Upper lobe of left lung (tissue), 6 donors: Measurements from ENCODE around the gene TUBB3. TPM values are rescaled to one million over a fixed set of nuclear protein-coding genes. Genes with fewer than 3 reads are reported as not detected.

Source experiments
- ATAC-seq, 2 donors: fragments of 200-7000 bp; cut with Tn5 transposase; one replicate each; pipeline ENCODE4 v1.9.1; 2022; ENCODE audit warnings: mild to moderate bottlenecking in 2 of 2, moderate library complexity in 2 of 2; ENCODE audit not compliant: low FRiP score in 2 of 2
- DNase-seq, 2 donors: peaks; one replicate each; pipeline ENCODE4 v3.0.0-alpha.2; 2019 to 2020
- H3K27ac ChIP-seq, 4 donors: fragments of 200-600 bp; sonication (generic); one replicate each; pipeline ENCODE4 v1.5.1; 2016 to 2019
- H3K27me3 ChIP-seq, 4 donors: fragments of 200-600 bp; sonication (generic); one replicate each; pipeline ENCODE4 v1.5.1; 2017 to 2019
- H3K36me3 ChIP-seq, 4 donors: fragments of 200-600 bp; sonication (generic); one replicate each; pipeline ENCODE4 v1.5.1; 2016 to 2019
- H3K4me1 ChIP-seq, 4 donors: fragments of 200-600 bp; sonication (generic); one replicate each; pipeline ENCODE4 v1.5.1; 2018 to 2019
- H3K4me3 ChIP-seq, 4 donors: fragments of 200-600 bp; sonication (generic); one replicate each; pipeline ENCODE4 v1.5.1; 2017 to 2019; ENCODE audit warnings: mild to moderate bottlenecking in 2 of 4, moderate library complexity in 1 of 4
- H3K9me3 ChIP-seq, 4 donors: fragments of 200-600 bp; sonication (generic); one replicate each; pipeline ENCODE4 v1.5.1; 2018 to 2019
- CTCF ChIP-seq, 6 experiments: fragments of 450-650 bp in 4 of 6; fragments of 200-600 bp in 2 of 6; sonication (generic) in 2 of 6; IDR thresholded peaks; one replicate each; pipeline ENCODE4 v1.5.1; 2016 to 2019; ENCODE audit warnings: antibody characterized with exemption in 6 of 6
- EP300 ChIP-seq, 4 donors: sonication (generic); formaldehyde crosslinking; IDR thresholded peaks; one replicate each; pipeline ENCODE4 v1.5.1; 2017; ENCODE audit warnings: antibody characterized with exemption in 4 of 4, control low read depth in 2 of 4
- POLR2A ChIP-seq, 4 donors: fragments of 450-650 bp; IDR thresholded peaks; one replicate each; pipeline ENCODE4 v1.5.1; 2016 to 2017; ENCODE audit warnings: antibody characterized with exemption in 4 of 4, mild to moderate bottlenecking in 2 of 4
- POLR2AphosphoS5 ChIP-seq, 2 donors: sonication (generic); formaldehyde crosslinking; IDR thresholded peaks; one replicate each; pipeline ENCODE4 v1.5.1; 2017; ENCODE audit warnings: antibody characterized with exemption in 2 of 2
- WGBS, 2 donors: methylation state at CpG; one replicate each; pipeline ENCODE4 v1.1.5; 2017 to 2018; 5-methylcytosine and 5-hydroxymethylcytosine counted together
- total RNA-seq, 6 donors: library from RNA; depleted of rRNA in 4 of 6; stranded (reverse); fragments of >200 nt in 4 of 6; gene quantifications; one replicate each; pipeline versions ENCODE4 v1.1.0 to v1.2.1, GENCODE V29; 2016 to 2021
- donor health status: DM: no; HTN: no; CAD: no; lungs with moderate emphysema.
- donor health status: DM: no; HTN: yes; CAD: no; lungs with severe emphysema.

The TUBB3 gene
- total RNA-seq, 6 donors from 2014 or later = 0.33 to 9.2 (median 2.1) TPM; not detected in 1

DNA sequence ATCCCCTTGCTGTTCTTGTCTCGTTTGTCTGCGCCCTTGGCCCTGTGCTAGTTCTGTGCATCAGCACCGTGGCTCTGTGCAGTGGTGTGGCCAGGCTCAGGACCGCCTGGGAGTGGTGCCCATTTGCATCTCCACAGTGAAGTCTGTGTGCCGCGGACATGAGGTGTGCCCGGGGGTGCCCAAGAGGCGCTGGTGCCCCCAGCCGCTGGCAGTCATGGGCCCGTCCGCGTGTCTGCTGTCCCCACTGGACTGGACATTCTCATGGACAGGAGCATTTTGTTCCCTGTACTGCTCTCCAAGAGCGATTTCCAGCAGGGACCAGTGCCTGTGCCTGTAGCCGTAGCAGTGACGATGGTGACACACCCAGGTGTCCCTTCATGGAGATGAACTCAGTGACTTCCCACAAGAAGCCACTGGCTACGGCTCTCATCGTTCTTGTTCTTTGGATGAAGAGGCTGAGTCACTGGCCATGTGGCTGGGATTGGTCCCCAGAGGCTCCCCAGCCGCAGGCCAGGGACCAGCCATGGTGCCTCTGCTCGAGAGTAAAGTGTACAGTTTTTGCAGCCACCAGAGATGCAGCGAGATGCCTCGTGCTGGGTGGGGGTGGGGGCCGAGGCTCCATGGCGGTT lies 17.5 kb upstream of the TUBB3 start:
- H3K9me3 ChIP-seq = no peaks in the 10 kb centered on the region
- DNase-seq (no peak), ATAC-seq (no peak)
- H3K4me3 ChIP-seq = no peak overlapping the region
- peaks cover 13 to 80% (median 68%) of the 10 kb centered on the region in 4 donors for H3K36me3 ChIP-seq
- no peaks in the 10 kb centered on the region for H3K27me3 ChIP-seq
- no peak for TF ChIP-seq POLR2A (IDR thresholded peaks at IDR 0.05)
- no peak for TF ChIP-seq CTCF (IDR thresholded peaks at IDR 0.05)
- TF ChIP-seq EP300 (IDR thresholded peaks at IDR 0.05) = no peak
- no peak for TF ChIP-seq POLR2AphosphoS5 (IDR thresholded peaks at IDR 0.05)
- H3K4me1 ChIP-seq = peaks cover 0 to 7% (median 4%) of the 10 kb centered on the region in 4 donors
- WGBS, 2 donors = 97 to 100% methylated on average over 8 to 15 of the region's 23 CpGs
- no peak overlapping the region for H3K27ac ChIP-seq

DNA sequence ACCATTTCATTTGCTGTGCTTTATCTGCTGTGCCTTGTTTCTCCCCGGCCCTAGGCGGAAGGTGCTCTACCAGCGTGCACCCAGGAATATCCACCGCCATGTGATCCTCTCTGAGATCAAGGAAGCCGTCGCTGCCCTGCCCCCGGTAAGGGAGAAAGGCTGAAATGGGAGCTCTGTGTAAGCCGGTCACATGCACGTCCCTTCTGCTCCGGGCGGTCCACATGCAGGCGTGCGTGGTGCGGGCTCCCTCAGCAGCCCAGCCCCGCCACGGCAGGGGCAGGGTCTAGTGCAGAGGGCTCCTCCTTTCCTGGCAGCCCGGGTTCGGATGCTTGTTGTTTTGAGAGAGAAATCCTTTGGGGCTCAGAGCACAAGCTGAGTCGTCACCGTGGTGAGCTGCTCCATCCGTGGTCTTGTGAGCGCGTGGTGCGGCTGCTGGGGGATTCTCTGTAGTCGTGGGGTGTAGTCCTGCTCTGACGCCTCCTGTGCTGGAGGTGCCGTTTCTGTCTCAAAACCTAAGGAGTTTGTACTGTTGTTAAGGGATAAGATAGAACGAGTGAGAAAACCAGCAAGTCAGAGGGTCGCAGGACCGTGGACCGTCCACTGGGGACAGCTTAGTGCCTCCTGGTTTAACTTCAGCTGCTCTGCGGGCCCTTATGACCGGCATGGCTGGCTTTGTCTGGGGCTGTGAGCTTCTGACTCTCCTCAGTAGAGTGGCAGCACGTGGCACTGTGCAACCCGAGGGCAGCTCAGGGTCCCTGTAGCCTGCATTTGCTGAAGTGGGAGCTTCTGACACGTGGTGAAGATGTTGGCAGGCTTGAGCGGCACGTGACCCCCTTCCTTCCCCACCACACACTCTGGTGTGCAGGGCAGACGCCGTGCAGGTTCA lies 16.8 kb upstream of the TUBB3 start:
- TF ChIP-seq POLR2A (IDR thresholded peaks at IDR 0.05) (no peak), POLR2AphosphoS5 (IDR thresholded peaks at IDR 0.05) (no peak), EP300 (IDR thresholded peaks at IDR 0.05) (no peak), CTCF (IDR thresholded peaks at IDR 0.05) (no peak)
- no peak overlapping the region for H3K4me3 ChIP-seq
- H3K27ac ChIP-seq = no peak overlapping the region
- H3K36me3 ChIP-seq = peaks cover 12 to 81% (median 69%) of the 10 kb centered on the region in 4 donors
- H3K27me3 ChIP-seq = no peaks in the 10 kb centered on the region
- ATAC-seq (no peak), DNase-seq (no peak)
- no peaks in the 10 kb centered on the region for H3K9me3 ChIP-seq
- 90 to 93% methylated on average over 11 to 40 of the region's 40 CpGs for WGBS, 2 donors
- H3K4me1 ChIP-seq = peaks cover 0 to 7% (median 4%) of the 10 kb centered on the region in 4 donors

DNA sequence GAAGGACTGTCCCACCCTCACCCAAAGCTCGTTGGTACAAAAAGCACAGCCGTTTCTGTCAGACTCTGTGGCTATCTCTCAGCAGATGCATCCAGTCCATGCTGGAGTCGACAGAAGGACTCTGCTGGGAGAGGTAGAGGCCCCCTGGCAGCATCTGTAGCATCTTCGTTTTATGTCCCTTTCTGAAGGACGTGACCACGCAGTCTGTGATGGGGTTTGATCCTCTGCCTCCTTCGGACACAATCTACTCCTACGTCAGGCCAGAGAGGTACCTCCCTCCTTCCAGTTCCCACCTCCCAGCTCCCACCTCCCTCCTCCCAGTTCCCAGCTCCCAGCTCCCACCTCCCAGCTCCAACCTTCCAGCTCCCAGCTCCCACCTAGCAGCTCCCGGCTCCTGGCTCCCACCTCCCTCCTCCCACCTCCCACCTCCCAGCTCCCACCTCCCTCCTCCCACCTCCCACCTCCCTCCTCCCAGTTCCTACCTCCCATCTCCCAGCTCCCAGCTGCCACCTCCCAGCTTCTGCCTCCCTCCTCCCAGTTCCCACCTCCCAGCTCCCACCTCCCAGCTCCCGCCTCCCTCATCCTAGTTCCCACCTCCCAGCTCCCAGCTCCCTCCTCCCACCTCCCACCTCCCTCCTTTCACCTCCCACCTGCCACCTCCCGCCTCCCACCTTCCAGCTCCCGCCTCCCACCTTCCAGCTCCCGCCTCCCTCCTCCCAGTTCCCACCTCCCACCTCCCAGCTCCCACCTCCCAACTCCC lies 15.9 kb upstream of the TUBB3 start:
- Histone ChIP-seq H3K36me3 (peaks cover 12 to 87% (median 73%) of the 10 kb centered on the region in 4 donors), H3K27me3 (no peaks in the 10 kb centered on the region), H3K9me3 (no peaks in the 10 kb centered on the region), H3K27ac (no peak overlapping the region), H3K4me1 (peaks cover 0 to 7% (median 4%) of the 10 kb centered on the region in 4 donors), H3K4me3 (no peak overlapping the region)
- TF ChIP-seq EP300 (IDR thresholded peaks at IDR 0.05) (no peak), POLR2A (IDR thresholded peaks at IDR 0.05) (no peak), CTCF (IDR thresholded peaks at IDR 0.05) (no peak), POLR2AphosphoS5 (IDR thresholded peaks at IDR 0.05) (no peak)
- ATAC-seq (no peak), DNase-seq (no peak)
- 98 to 99% methylated on average over 11 to 12 of the region's 13 CpGs for WGBS, 2 donors

DNA sequence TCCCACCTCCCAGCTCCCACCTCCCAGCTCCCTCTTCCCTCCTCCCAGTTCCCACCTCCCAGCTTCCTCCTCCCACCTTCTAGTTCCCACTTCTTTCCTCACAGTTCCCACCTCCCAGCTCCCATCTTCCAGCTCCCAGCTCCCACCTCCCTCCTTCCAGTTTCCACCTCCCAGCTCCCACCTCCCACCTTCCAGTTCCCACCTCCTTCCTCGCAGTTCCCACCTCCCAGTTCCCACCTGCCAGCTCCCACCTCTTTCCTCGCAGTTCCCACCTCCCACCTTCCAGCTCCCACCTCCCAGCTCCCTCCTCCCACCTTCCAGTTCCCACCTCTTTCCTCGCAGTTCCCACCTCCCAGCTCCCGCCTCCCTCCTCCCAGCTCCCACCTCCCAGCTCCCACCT lies 14.9 kb upstream of the TUBB3 start:
- no peak for TF ChIP-seq EP300 (IDR thresholded peaks at IDR 0.05)
- TF ChIP-seq CTCF (IDR thresholded peaks at IDR 0.05) = no peak
- TF ChIP-seq POLR2AphosphoS5 (IDR thresholded peaks at IDR 0.05) = no peak
- TF ChIP-seq POLR2A (IDR thresholded peaks at IDR 0.05) = no peak
- no peak overlapping the region for H3K27ac ChIP-seq
- peaks cover 7 to 87% (median 69%) of the 10 kb centered on the region in 4 donors for H3K36me3 ChIP-seq
- ATAC-seq (no peak), DNase-seq (no peak)
- no peaks in the 10 kb centered on the region for H3K9me3 ChIP-seq
- peaks cover 0 to 7% (median 4%) of the 10 kb centered on the region in 4 donors for H3K4me1 ChIP-seq
- no peak overlapping the region for H3K4me3 ChIP-seq
- 95 to 99% methylated on average over 4 of the region's 4 CpGs for WGBS, 2 donors
- no peaks in the 10 kb centered on the region for H3K27me3 ChIP-seq
